Measurements from ENCODE around the gene DSCAML1. TPM values are rescaled to one million over a fixed set of nuclear protein-coding genes. Genes with fewer than 3 reads are reported as not detected.

Gene DSCAML1
- total and polyA plus RNA-seq, 9 of the 15 experiments (the other 6 are each of a cell fraction or from before 2014, with no cell fraction given) = not detected

DNA sequence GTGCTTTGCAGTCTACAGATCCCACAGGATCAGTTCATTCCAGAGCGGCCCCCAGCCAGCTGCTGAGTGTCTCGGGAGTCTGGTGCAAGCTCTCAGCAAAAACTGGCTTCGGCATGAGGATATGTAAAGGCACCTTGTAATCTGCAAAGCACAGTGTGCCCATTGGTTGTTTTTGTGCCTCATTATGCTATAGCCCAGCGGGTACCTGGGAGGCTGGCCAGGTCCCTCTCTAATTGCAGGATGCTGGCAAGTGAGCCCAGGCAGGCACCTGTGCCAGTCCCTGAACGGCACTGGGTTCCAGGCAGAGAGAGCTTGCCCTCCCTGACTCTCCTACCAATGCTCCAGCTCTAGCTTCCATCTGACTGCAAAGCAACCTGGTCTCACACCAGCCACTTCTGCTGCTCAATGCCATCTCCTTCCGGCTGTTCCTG, 128.7 kb downstream of the DSCAML1 start:
- no peak for FAIRE-seq
- Histone ChIP-seq H2AFZ (ENCODE audit: low read depth, low read length) (no peak overlapping the region), H3K27me3 (ENCODE audit: control insufficient read depth in 2 of 2, insufficient read depth in 2 of 2, low read length in 2 of 2) (peaks cover 28 to 87% of the 10 kb centered on the region in 2 experiments), H3K27ac (ENCODE audit: extremely low read depth, low read depth, low read length) (no peak overlapping the region), H3K79me2 (ENCODE audit: control insufficient read depth, insufficient read depth, low read length) (no peaks in the 10 kb centered on the region), H3K4me1 (replicated peaks in 1 of 2; ENCODE audit: control insufficient read depth in 2 of 2, insufficient read depth in 2 of 2, low read length in 2 of 2) (no peaks in the 10 kb centered on the region; a peak in 1 of 5 replicates), H3K4me3 (no peak overlapping the region), H3K9ac (ENCODE audit: insufficient read depth in 1 of 2, low read depth in 2 of 2, low read length in 2 of 2) (peak overlapping the region in 1 of 2 experiments; percentile 17; a peak in 1 of 4 replicates), H3K9me3 (replicated peaks; ENCODE audit: control insufficient read depth, insufficient read depth, low read depth, low read length) (no peaks in the 10 kb centered on the region), H3K36me3 (ENCODE audit: control insufficient read depth, insufficient read depth, low read length) (no peaks in the 10 kb centered on the region), H4K20me1 (replicated peaks; ENCODE audit: control insufficient read depth, insufficient read depth, low read length) (peaks cover 4% of the 10 kb centered on the region), H3K9me1 (ENCODE audit: control insufficient read depth, insufficient read depth, low read length) (no peaks in the 10 kb centered on the region), H3K4me2 (ENCODE audit: insufficient read depth, low read length) (no peak overlapping the region)
- no peak for ATAC-seq
- ChIA-PET POLR2A (interaction anchor here (1.4 kb wide), 1 partner anchor 17 kb away, joined by 5 read pairs; no protein-coding TSS in a partner anchor), CTCF (ENCODE audit: low intra/inter-chr PET ratio) (no interaction called here)
- in situ Hi-C loops (cut with MboI) = no loop called here
- WGBS (ENCODE audit: insufficient coverage, low coverage, missing lambda C conversion rate) = 2% methylated on average over 6 of the region's 6 CpGs
- TF ChIP-seq ZNF764 (CRISPR knock-in tag; IDR thresholded peaks at IDR 0.05; ENCODE audit: low read depth) (no peak), PTTG1 (tag; IDR thresholded peaks at IDR 0.05; ENCODE audit: low read depth) (no peak), KDM1A (IDR thresholded peaks at IDR 0.05) (no peak), ELF4 (CRISPR knock-in tag; IDR thresholded peaks at IDR 0.05) (no peak), YBX1 (IDR thresholded peaks at IDR 0.05) (no peak), EHMT2 (IDR thresholded peaks at IDR 0.05) (no peak), ZNF77 (CRISPR knock-in tag; IDR thresholded peaks at IDR 0.05) (no peak), PPARD (CRISPR knock-in tag; IDR thresholded peaks at IDR 0.05) (no peak)
- TF ChIP-seq, protein P1, sequence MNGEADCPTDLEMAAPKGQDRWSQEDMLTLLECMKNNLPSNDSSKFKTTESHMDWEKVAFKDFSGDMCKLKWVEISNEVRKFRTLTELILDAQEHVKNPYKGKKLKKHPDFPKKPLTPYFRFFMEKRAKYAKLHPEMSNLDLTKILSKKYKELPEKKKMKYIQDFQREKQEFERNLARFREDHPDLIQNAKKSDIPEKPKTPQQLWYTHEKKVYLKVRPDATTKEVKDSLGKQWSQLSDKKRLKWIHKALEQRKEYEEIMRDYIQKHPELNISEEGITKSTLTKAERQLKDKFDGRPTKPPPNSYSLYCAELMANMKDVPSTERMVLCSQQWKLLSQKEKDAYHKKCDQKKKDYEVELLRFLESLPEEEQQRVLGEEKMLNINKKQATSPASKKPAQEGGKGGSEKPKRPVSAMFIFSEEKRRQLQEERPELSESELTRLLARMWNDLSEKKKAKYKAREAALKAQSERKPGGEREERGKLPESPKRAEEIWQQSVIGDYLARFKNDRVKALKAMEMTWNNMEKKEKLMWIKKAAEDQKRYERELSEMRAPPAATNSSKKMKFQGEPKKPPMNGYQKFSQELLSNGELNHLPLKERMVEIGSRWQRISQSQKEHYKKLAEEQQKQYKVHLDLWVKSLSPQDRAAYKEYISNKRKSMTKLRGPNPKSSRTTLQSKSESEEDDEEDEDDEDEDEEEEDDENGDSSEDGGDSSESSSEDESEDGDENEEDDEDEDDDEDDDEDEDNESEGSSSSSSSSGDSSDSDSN (IDR thresholded peaks at IDR 0.05; ENCODE audit: borderline replicate concordance in 1 of 2, low read depth in 2 of 2, low read length in 2 of 2) = no peak
- TF ChIP-seq, protein P2, sequence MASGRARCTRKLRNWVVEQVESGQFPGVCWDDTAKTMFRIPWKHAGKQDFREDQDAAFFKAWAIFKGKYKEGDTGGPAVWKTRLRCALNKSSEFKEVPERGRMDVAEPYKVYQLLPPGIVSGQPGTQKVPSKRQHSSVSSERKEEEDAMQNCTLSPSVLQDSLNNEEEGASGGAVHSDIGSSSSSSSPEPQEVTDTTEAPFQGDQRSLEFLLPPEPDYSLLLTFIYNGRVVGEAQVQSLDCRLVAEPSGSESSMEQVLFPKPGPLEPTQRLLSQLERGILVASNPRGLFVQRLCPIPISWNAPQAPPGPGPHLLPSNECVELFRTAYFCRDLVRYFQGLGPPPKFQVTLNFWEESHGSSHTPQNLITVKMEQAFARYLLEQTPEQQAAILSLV (tag; IDR thresholded peaks at IDR 0.05) = no peak
- TF ChIP-seq, protein P3, sequence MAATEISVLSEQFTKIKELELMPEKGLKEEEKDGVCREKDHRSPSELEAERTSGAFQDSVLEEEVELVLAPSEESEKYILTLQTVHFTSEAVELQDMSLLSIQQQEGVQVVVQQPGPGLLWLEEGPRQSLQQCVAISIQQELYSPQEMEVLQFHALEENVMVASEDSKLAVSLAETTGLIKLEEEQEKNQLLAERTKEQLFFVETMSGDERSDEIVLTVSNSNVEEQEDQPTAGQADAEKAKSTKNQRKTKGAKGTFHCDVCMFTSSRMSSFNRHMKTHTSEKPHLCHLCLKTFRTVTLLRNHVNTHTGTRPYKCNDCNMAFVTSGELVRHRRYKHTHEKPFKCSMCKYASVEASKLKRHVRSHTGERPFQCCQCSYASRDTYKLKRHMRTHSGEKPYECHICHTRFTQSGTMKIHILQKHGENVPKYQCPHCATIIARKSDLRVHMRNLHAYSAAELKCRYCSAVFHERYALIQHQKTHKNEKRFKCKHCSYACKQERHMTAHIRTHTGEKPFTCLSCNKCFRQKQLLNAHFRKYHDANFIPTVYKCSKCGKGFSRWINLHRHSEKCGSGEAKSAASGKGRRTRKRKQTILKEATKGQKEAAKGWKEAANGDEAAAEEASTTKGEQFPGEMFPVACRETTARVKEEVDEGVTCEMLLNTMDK (IDR thresholded peaks at IDR 0.05; ENCODE audit: borderline replicate concordance, insufficient read depth, low read depth, low read length, poor library complexity, severe bottlenecking) = no peak
- no TSS peak for BruUV-seq (replicated peaks)
- no peak for DNase-seq (ENCODE audit: extremely low read depth in 1 of 4, low spot score in 3 of 4)
- intact Hi-C loops (cut with micrococcal nuclease) = no loop called here

Data from K562 (cell line).